CD8-positive, alpha-beta memory T cell (primary cell): ENCODE measurements around the gene TMEM89. TPM values are rescaled to one million over a fixed set of nuclear protein-coding genes. Genes with fewer than 3 reads are reported as not detected.

Source experiments
- CTCF ChIA-PET: fragments of 350-600 bp; sonication (Branson Sonifier 250); formaldehyde crosslinking; loops from one replicate; lab custom pipeline; 2021; ENCODE audit warnings: antibody characterized with exemption; lab: Charles Lee
- POLR2A ChIA-PET: fragments of 350-600 bp; sonication (Branson Sonifier 250); formaldehyde crosslinking; loops from one replicate; lab custom pipeline; 2021; ENCODE audit warnings: antibody characterized with exemption; lab: Charles Lee
- DNase-seq, 5 donors: peaks; one replicate each; pipeline versions ENCODE4 v3.0.0 to v3.0.0-alpha.2; 2020 to 2022; ENCODE audit warnings: mixed read lengths in 1 of 5
- H3K27ac ChIP-seq: one replicate; pipeline ENCODE4 v1.7.0; 2013; ENCODE audit warnings: low read depth, mild to moderate bottlenecking, low read length, moderate library complexity
- H3K27me3 ChIP-seq: 2 replicates; pipeline ENCODE4 v1.7.0; 2013; ENCODE audit warnings: low read length, mild to moderate bottlenecking; ENCODE audit not compliant: insufficient read depth, poor library complexity, severe bottlenecking
- H3K36me3 ChIP-seq: 2 replicates; pipeline ENCODE4 v1.7.0; 2013; ENCODE audit warnings: mild to moderate bottlenecking, low read length, moderate library complexity; ENCODE audit not compliant: insufficient read depth
- H3K4me1 ChIP-seq: 2 replicates; pipeline ENCODE4 v1.7.0; 2013; ENCODE audit warnings: mild to moderate bottlenecking, low read length, moderate library complexity; ENCODE audit not compliant: insufficient read depth
- H3K4me3 ChIP-seq: 2 replicates; pipeline ENCODE4 v1.7.0; 2013; ENCODE audit warnings: mild to moderate bottlenecking, low read length
- H3K9me3 ChIP-seq: 2 replicates; pipeline ENCODE4 v1.7.0; 2013; ENCODE audit warnings: mild to moderate bottlenecking, low read length
- H3K27ac Mint-ChIP-seq, 8 donors: one replicate each; pipeline ENCODE4 v1.8.0; 2020 to 2021; ENCODE audit warnings: mixed read lengths in 8 of 8, mild to moderate bottlenecking in 6 of 8, inconsistent platforms in 3 of 8, moderate library complexity in 3 of 8
- H3K27me3 Mint-ChIP-seq, 2 donors: one replicate each; pipeline ENCODE4 v1.8.0; 2020 to 2021; ENCODE audit warnings: mixed read lengths in 2 of 2, mild to moderate bottlenecking in 1 of 2, moderate library complexity in 1 of 2
- H3K36me3 Mint-ChIP-seq, 3 donors: one replicate each; pipeline ENCODE4 v1.8.0; 2020 to 2021; ENCODE audit warnings: mixed read lengths in 3 of 3, inconsistent platforms in 1 of 3, mild to moderate bottlenecking in 1 of 3
- H3K4me1 Mint-ChIP-seq, 3 donors: one replicate each; pipeline ENCODE4 v1.8.0; 2020 to 2021; ENCODE audit warnings: mixed read lengths in 3 of 3, inconsistent platforms in 1 of 3, mild to moderate bottlenecking in 1 of 3
- H3K4me3 Mint-ChIP-seq, 7 donors: one replicate each; pipeline ENCODE4 v1.8.0; 2020 to 2021; ENCODE audit warnings: mixed read lengths in 7 of 7, mild to moderate bottlenecking in 6 of 7, moderate library complexity in 4 of 7, inconsistent platforms in 2 of 7
- H3K9me3 Mint-ChIP-seq, 5 donors: one replicate each; pipeline ENCODE4 v1.8.0; 2020 to 2022; ENCODE audit warnings: mixed read lengths in 5 of 5, mild to moderate bottlenecking in 3 of 5, moderate library complexity in 2 of 5, inconsistent platforms in 1 of 5
- polyA plus RNA-seq: library from polyadenylated mRNA; unstranded; fragments of 300-500 nt; fragmentation: Illumina TruSeq; gene quantifications from one replicate; pipeline ENCODE4 v1.2.3, GENCODE V29; 2021
- total RNA-seq, 2 experiments: library from RNA; stranded (reverse); gene quantifications; one replicate each; pipeline ENCODE4 v1.2.3, GENCODE V29; 2021

The TMEM89 gene
- total and polyA plus RNA-seq, 3 experiments from 2014 or later: not detected

GRCh38 chr3:48641396-48641795, 19.8 kb upstream of the TMEM89 start:
- CTCF ChIA-PET: interaction anchor here (1.1 kb wide), 1 partner anchor 32 kb away, joined by 3 read pairs; the partner anchor contains the start of gene UQCRC1
- peaks cover 0 to 20% (median 0%) of the 10 kb centered on the region in 3 donors for H3K36me3 Mint-ChIP-seq

GRCh38 chr3:48639944-48640606, 18.5 kb upstream of the TMEM89 start:
- H3K27ac ChIP-seq: no peak overlapping the region
- H3K27me3 ChIP-seq: no peaks in the 10 kb centered on the region
- no peak for DNase-seq
- POLR2A ChIA-PET: no interaction called here
- Mint-ChIP-seq H3K36me3 (peaks cover 0 to 23% (median 0%) of the 10 kb centered on the region in 3 donors), H3K4me1 (peaks cover 2 to 13% (median 10%) of the 10 kb centered on the region in 3 donors), H3K27ac (no peak overlapping the region), H3K27me3 (peaks cover 0 to 1% of the 10 kb centered on the region in 2 donors), H3K4me3 (no peak overlapping the region), H3K9me3 (no peaks in the 10 kb centered on the region)
- no peaks in the 10 kb centered on the region for H3K9me3 ChIP-seq
- CTCF ChIA-PET: interaction anchor here (0.6 kb wide), 1 partner anchor 38 kb away, joined by 3 read pairs; no protein-coding TSS in a partner anchor
- H3K36me3 ChIP-seq: no peaks in the 10 kb centered on the region
- no peak overlapping the region for H3K4me3 ChIP-seq
- peaks cover 9% of the 10 kb centered on the region for H3K4me1 ChIP-seq

More at GRCh38 chr3:48641396-48641795, 19.8 kb upstream of the TMEM89 start:
- POLR2A ChIA-PET: no interaction called here
- Histone ChIP-seq H3K27me3 (no peaks in the 10 kb centered on the region), H3K36me3 (no peaks in the 10 kb centered on the region), H3K27ac (no peak overlapping the region), H3K9me3 (no peaks in the 10 kb centered on the region), H3K4me3 (no peak overlapping the region), H3K4me1 (peaks cover 1% of the 10 kb centered on the region)
- no peak for DNase-seq
- H3K27me3 Mint-ChIP-seq: peaks cover 0 to 1% of the 10 kb centered on the region in 2 donors
- H3K27ac Mint-ChIP-seq: no peak overlapping the region
- no peak overlapping the region for H3K4me3 Mint-ChIP-seq
- peaks cover 0 to 7% (median 4%) of the 10 kb centered on the region in 3 donors for H3K4me1 Mint-ChIP-seq
- H3K9me3 Mint-ChIP-seq: no peaks in the 10 kb centered on the region

- H3K27ac Mint-ChIP-seq: peak overlapping the region in 1 of 8 donors; percentile 21
- ChIA-PET CTCF (no interaction called here), POLR2A (interaction anchor here (0.6 kb wide), 1 partner anchor 458 kb away, joined by 3 read pairs; no protein-coding TSS in a partner anchor)
- Histone ChIP-seq H3K9me3 (no peaks in the 10 kb centered on the region), H3K4me3 (no peak overlapping the region), H3K27me3 (no peaks in the 10 kb centered on the region), H3K27ac (no peak overlapping the region), H3K36me3 (no peaks in the 10 kb centered on the region), H3K4me1 (peaks cover 18% of the 10 kb centered on the region)
- H3K4me3 Mint-ChIP-seq: peak overlapping the region in 6 of 7 donors; percentile 43 to 89 (median 63)
- no peaks in the 10 kb centered on the region for H3K9me3 Mint-ChIP-seq
- peaks cover 0 to 1% of the 10 kb centered on the region in 2 donors for H3K27me3 Mint-ChIP-seq
- no peak for DNase-seq
- H3K4me1 Mint-ChIP-seq: peaks cover 11 to 31% (median 18%) of the 10 kb centered on the region in 3 donors
- H3K36me3 Mint-ChIP-seq: peaks cover 0 to 19% (median 1%) of the 10 kb centered on the region in 3 donors
Observed at GRCh38 chr3:48637305-48637704, 15.7 kb upstream of the TMEM89 start.

GRCh38 chr3:48636149-48636655, 14.6 kb upstream of the TMEM89 start:
- Mint-ChIP-seq H3K4me1 (peaks cover 11 to 31% (median 18%) of the 10 kb centered on the region in 3 donors), H3K27me3 (peaks cover 0 to 1% of the 10 kb centered on the region in 2 donors), H3K27ac (peak overlapping the region in 4 of 8 donors; percentile 40 to 88 (median 74)), H3K36me3 (peaks cover 0 to 21% (median 1%) of the 10 kb centered on the region in 3 donors), H3K4me3 (peak overlapping the region; percentile 85 to 97 (median 89)), H3K9me3 (no peaks in the 10 kb centered on the region)
- CTCF ChIA-PET: interaction anchor here (0.8 to 3.8 kb wide), 6 partner anchors 8 to 104 kb away, joined by 3 to 15 read pairs (median 4); partner anchors contain the start of genes NCKIPSD and TMEM89
- no peaks in the 10 kb centered on the region for H3K36me3 ChIP-seq
- POLR2A ChIA-PET: interaction anchor here (1.0 to 1.1 kb wide), 3 partner anchors 11 to 50 kb away, joined by 3 to 4 read pairs (median 4); partner anchors contain the start of gene NCKIPSD
- H3K27me3 ChIP-seq: no peaks in the 10 kb centered on the region
- H3K9me3 ChIP-seq: no peaks in the 10 kb centered on the region
- peak overlapping the region; percentile 65 for H3K27ac ChIP-seq
- peak overlapping the region; percentile 71 for H3K4me3 ChIP-seq
- DNase-seq: no peak
- H3K4me1 ChIP-seq: peaks cover 18% of the 10 kb centered on the region

- peak within 1 kb of the TSS in 6 of 8 donors; percentile 50 to 94 (median 84) for H3K27ac Mint-ChIP-seq
- peak within 1 kb of the TSS; percentile 71 for H3K4me3 ChIP-seq
- H3K9me3 Mint-ChIP-seq: no peaks in the 10 kb centered on the region
Observed at GRCh38 chr3:48635222-48636021, 13.9 kb upstream of the TMEM89 start, which contains the start of gene SLC26A6. Gene SLC26A6, minus strand, starts transcription at chr3:48635461. Its CDS starts 68 bp downstream, at chr3:48635393.

GRCh38 chr3:48634661-48635221, 13.2 kb upstream of the TMEM89 start:
- H3K27ac ChIP-seq: peak overlapping the region; percentile 43
- no peaks in the 10 kb centered on the region for H3K36me3 ChIP-seq
- H3K27me3 ChIP-seq: no peaks in the 10 kb centered on the region
- peak in 4 of 5 donors; percentile 10 to 60 (median 40) for DNase-seq
- H3K9me3 Mint-ChIP-seq: no peaks in the 10 kb centered on the region
- peak overlapping the region in 4 of 8 donors; percentile 23 to 75 (median 54) for H3K27ac Mint-ChIP-seq
- H3K4me3 Mint-ChIP-seq: peak overlapping the region; percentile 85 to 97 (median 89)
- CTCF ChIA-PET: interaction anchor here (0.9 to 3.8 kb wide), 8 partner anchors 10 to 353 kb away, joined by 3 to 15 read pairs (median 4); partner anchors contain the start of gene NCKIPSD
- H3K4me3 ChIP-seq: peak overlapping the region; percentile 71
- peaks cover 0 to 1% of the 10 kb centered on the region in 2 donors for H3K27me3 Mint-ChIP-seq
- peaks cover 0 to 28% (median 1%) of the 10 kb centered on the region in 3 donors for H3K36me3 Mint-ChIP-seq
- POLR2A ChIA-PET: interaction anchor here (0.8 to 1.0 kb wide), 2 partner anchors 22 to 27 kb away, joined by 3 to 4 read pairs; no protein-coding TSS in a partner anchor
- peaks cover 18% of the 10 kb centered on the region for H3K4me1 ChIP-seq
- peaks cover 11 to 31% (median 18%) of the 10 kb centered on the region in 3 donors for H3K4me1 Mint-ChIP-seq
- no peaks in the 10 kb centered on the region for H3K9me3 ChIP-seq

More at GRCh38 chr3:48635222-48636021, 13.9 kb upstream of the TMEM89 start, which contains the start of gene SLC26A6:
- peak within 1 kb of the TSS; percentile 65 for H3K27ac ChIP-seq
- peaks cover 11 to 31% (median 18%) of the 10 kb centered on the region in 3 donors for H3K4me1 Mint-ChIP-seq
- H3K27me3 Mint-ChIP-seq: peaks cover 0 to 1% of the 10 kb centered on the region in 2 donors
- H3K27me3 ChIP-seq: no peaks in the 10 kb centered on the region
- peaks cover 18% of the 10 kb centered on the region for H3K4me1 ChIP-seq
- POLR2A ChIA-PET: interaction anchor here (0.8 to 1.1 kb wide), 4 partner anchors 10 to 51 kb away, joined by 3 to 4 read pairs (median 4); partner anchors contain the start of gene NCKIPSD
- H3K36me3 ChIP-seq: no peaks in the 10 kb centered on the region
- CTCF ChIA-PET: interaction anchor here (0.8 to 3.8 kb wide), 9 partner anchors 9 to 352 kb away, joined by 3 to 15 read pairs (median 4); partner anchors contain the start of genes NCKIPSD and TMEM89
- peak within 1 kb of the TSS; percentile 85 to 97 (median 89) for H3K4me3 Mint-ChIP-seq
- peaks cover 0 to 23% (median 1%) of the 10 kb centered on the region in 3 donors for H3K36me3 Mint-ChIP-seq
- H3K9me3 ChIP-seq: no peaks in the 10 kb centered on the region
- DNase-seq: peak; percentile 87 to 93 (median 91)

GRCh38 chr3:48633743-48634142, 12.2 kb upstream of the TMEM89 start:
- Mint-ChIP-seq H3K27me3 (peaks cover 0 to 1% of the 10 kb centered on the region in 2 donors), H3K9me3 (no peaks in the 10 kb centered on the region), H3K36me3 (peaks cover 0 to 32% (median 8%) of the 10 kb centered on the region in 3 donors), H3K27ac (peak overlapping the region in 1 of 8 donors; percentile 41), H3K4me3 (peak overlapping the region in 6 of 7 donors; percentile 29 to 87 (median 65)), H3K4me1 (peaks cover 11 to 31% (median 18%) of the 10 kb centered on the region in 3 donors)
- Histone ChIP-seq H3K27ac (no peak overlapping the region), H3K4me3 (no peak overlapping the region), H3K4me1 (peaks cover 18% of the 10 kb centered on the region), H3K9me3 (no peaks in the 10 kb centered on the region), H3K27me3 (no peaks in the 10 kb centered on the region), H3K36me3 (no peaks in the 10 kb centered on the region)
- no peak for DNase-seq
- CTCF ChIA-PET: interaction anchor here (1.2 to 3.8 kb wide), 2 partner anchors 24 to 198 kb away, joined by 3 to 15 read pairs; no protein-coding TSS in a partner anchor
- POLR2A ChIA-PET: no interaction called here
